Hippocampal formation (tissue), 2 donors: Measurements from ENCODE around the gene STMP1.
"Not testable (repeated sequence)": the region's sequence is repeated elsewhere in the genome, so short reads cannot be mapped to it uniquely, and the experiment has no call there.

ENCODE experiments used
- DNase-seq, 2 donors: peaks; one replicate each; lab custom pipeline; 2025; lab: John Stamatoyannopoulos, UW

STMP1 gene

GRCh38 chr7:135662373-135663114, at the start of gene STMP1:
STMP1 (plus strand) TSS chr7:135662514.
- peak; percentile 87 to 91 for DNase-seq

- DNase-seq: no peak
These were observed 46.2 kb upstream of the STMP1 start for GRCh38 chr7:135616136-135616535.

- no peak for DNase-seq
These were observed 44.5 kb upstream of the STMP1 start for GRCh38 chr7:135617781-135618180.

- DNase-seq: no peak
These were observed 43.8 kb upstream of the STMP1 start for GRCh38 chr7:135618510-135618909.

- no peak for DNase-seq
These were observed 41.9 kb upstream of the STMP1 start for GRCh38 chr7:135620447-135620846.

- DNase-seq: peak in 1 of 2 donors; percentile 68
These were observed 41.1 kb upstream of the STMP1 start for GRCh38 chr7:135620980-135621850.

GRCh38 chr7:135634191-135634878, 28.0 kb upstream of the STMP1 start:
- no peak for DNase-seq

- DNase-seq: not testable (repeated sequence)
These were observed 22.6 kb upstream of the STMP1 start for GRCh38 chr7:135639690-135640089.

- DNase-seq: no peak
These were observed 18.2 kb upstream of the STMP1 start for GRCh38 chr7:135644154-135644553.

GRCh38 chr7:135644729-135645128, 17.6 kb upstream of the STMP1 start:
- DNase-seq: no peak

GRCh38 chr7:135645296-135645904, 16.9 kb upstream of the STMP1 start:
- peak in 1 of 2 donors; percentile 79 for DNase-seq

- no peak for DNase-seq
These were observed 14.6 kb upstream of the STMP1 start for GRCh38 chr7:135647755-135648154.

GRCh38 chr7:135648235-135648634, 14.1 kb upstream of the STMP1 start:
- no peak for DNase-seq

- no peak for DNase-seq
These were observed 11.3 kb upstream of the STMP1 start for GRCh38 chr7:135650831-135651573.

- DNase-seq: no peak
These were observed 8.8 kb upstream of the STMP1 start for GRCh38 chr7:135653340-135654080.

- no peak for DNase-seq
These were observed 3.8 kb upstream of the STMP1 start for GRCh38 chr7:135658564-135658963.

- no peak for DNase-seq
These were observed 3.0 kb upstream of the STMP1 start for GRCh38 chr7:135659159-135659846.

- no peak for DNase-seq
These were observed 797 bp upstream of the STMP1 start for GRCh38 chr7:135661311-135662122.

GRCh38 chr7:135662123-135662372, 266 bp upstream of the STMP1 start:
- DNase-seq: no peak
